Heart left ventricle (tissue), 16 donors: ENCODE data around the gene RAB43. TPM values are rescaled to one million over a fixed set of nuclear protein-coding genes. Genes with fewer than 3 reads are reported as not detected.

Experiments
- ATAC-seq, 4 donors: fragments of 200-7000 bp; cut with Tn5 transposase; one replicate each; pipeline ENCODE4 v1.9.1; 2020 to 2022; ENCODE audit warnings: moderate library complexity in 4 of 4, mild to moderate bottlenecking in 3 of 4, moderate number of reproducible peaks in 1 of 4
- DNase-seq, 5 donors: peaks; one replicate each; pipeline ENCODE4 v3.0.0-alpha.2; 2020
- H3K27ac ChIP-seq, 12 donors: fragments of 200-600 bp; sonication (generic) in 4 of 12; one replicate each; pipeline versions ENCODE4 v1.5.0 to v1.8.0; 2016 to 2022; ENCODE audit warnings: mild to moderate bottlenecking in 2 of 12
- H3K27me3 ChIP-seq, 9 donors: fragments of 200-600 bp; sonication (generic) in 2 of 9; one replicate each; pipeline versions ENCODE4 v1.5.1 to v1.8.0; 2016 to 2022; ENCODE audit warnings: mild to moderate bottlenecking in 3 of 9
- H3K36me3 ChIP-seq, 9 donors: fragments of 200-600 bp; sonication (generic) in 2 of 9; one replicate each; pipeline versions ENCODE4 v1.5.0 to v1.8.0; 2018 to 2022; ENCODE audit warnings: mild to moderate bottlenecking in 2 of 9
- H3K4me1 ChIP-seq, 12 donors: fragments of 200-600 bp; sonication (generic) in 4 of 12; one replicate each; pipeline versions ENCODE4 v1.5.0 to v1.8.0; 2016 to 2022; ENCODE audit warnings: mild to moderate bottlenecking in 3 of 12
- H3K4me3 ChIP-seq, 12 donors: fragments of 200-600 bp; sonication (generic) in 4 of 12; one replicate each; pipeline versions ENCODE4 v1.5.0 to v1.8.0; 2017 to 2022; ENCODE audit warnings: mild to moderate bottlenecking in 9 of 12, moderate library complexity in 4 of 12
- H3K9me3 ChIP-seq, 12 donors: fragments of 200-600 bp; sonication (generic) in 4 of 12; one replicate each; pipeline versions ENCODE4 v1.5.0 to v1.8.0; 2016 to 2022; ENCODE audit warnings: mild to moderate bottlenecking in 1 of 12
- CTCF ChIP-seq, 12 donors: fragments of 200-600 bp; sonication (generic) in 4 of 12; IDR thresholded peaks; one replicate each; pipeline versions ENCODE4 v1.5.0 to v1.8.0; 2018 to 2022; ENCODE audit warnings: antibody characterized with exemption in 12 of 12, mild to moderate bottlenecking in 5 of 12
- POLR2A ChIP-seq, 2 donors: fragments of 450-650 bp; IDR thresholded peaks; one replicate each; pipeline ENCODE4 v1.6.1; 2017; ENCODE audit warnings: antibody characterized with exemption in 2 of 2, mild to moderate bottlenecking in 2 of 2, moderate library complexity in 2 of 2
- WGBS, 4 donors: extraction: QIAGEN DNeasy Blood & Tissue Kit in 2 of 4; methylation state at CpG; one replicate each; pipeline versions ENCODE4 v1.1.5 to v1.1.7; 2013 to 2018; 5-methylcytosine and 5-hydroxymethylcytosine counted together
- intact Hi-C, 10 donors: fragments of 100-400 bp; cut with DNase I; formaldehyde crosslinking; loops; one replicate each; pipeline versions ENCODE4 v1.11.1 to v1.14.2; 2022
- polyA plus RNA-seq, 2 donors: library from polyadenylated mRNA; stranded (reverse); fragments of 200-250 nt; gene quantifications; one replicate each; pipeline ENCODE4 v1.2.3, GENCODE V29; 2013
- total RNA-seq, 9 donors: library from RNA; depleted of rRNA in 2 of 9; stranded (reverse); fragments of >200 nt in 2 of 9; fragmentation: NEBNext Ultra II Directional in 3 of 9; extraction: Animal tissue kit (Norgen Biotek cat#: 25700) in 3 of 9; gene quantifications; one replicate each; pipeline versions ENCODE4 v1.1.0 to v1.2.4, GENCODE V29; 2016 to 2023
- donor health status: ischemic (EF 13 %, LVEDD 7.1; RV severe dilation, severe dysfunction).
- donor health status: healthy with polysubstance abuse.
- donor health status: DM: no; HTN: yes; CAD: no.
- donor health status: DM: no; HTN: no; CAD: no.
- donor health status: ischemic (EF 25% LVEDD 6.9; RV normal size, moderate dysfunction).
- donor health status: ischemic (EF 25% LVEDD 5.7; RV mildly dilated, moderate dysfunction).
- donor health status: healthy.
- donor health status: DM: yes; HTN: yes; CAD: no.
- donor health status: ischemic (EF 35%, LVEDD 5.7; RV mildly dilated, moderate dysfunction).
- donor health status: nonischemic (EF 11% LVEDD 7.7; RV severe dilation, severe dysfunction).
- donor health status: DM: yes; HTN: yes; CAD: no.
- donor health status: PGD.
- donor health status: ischemic (EF 29% LVEDD 5.4; RV normal size, mild dysfunction).
- donor health status: nonischemic (EF 23%, LVEDD 6.1; RV moderate dilation, normal function).

RAB43 gene
- total and polyA plus RNA-seq, 11 donors = 1.3 to 10.3 (median 3.3) TPM

GRCh38 chr3:129120254-129121004, 1.2 kb downstream of the RAB43 start:
- WGBS, 4 donors = 3% methylated on average over 18 of the region's 18 CpGs
- peak; percentile 44 to 77 (median 58) for ATAC-seq
- intact Hi-C loops = loop anchor here in 3 of 10 donors (2.0 to 5.0 kb wide), 3 partner anchors 62 to 68 kb away; partner anchors contain the start of gene CNBP (in 1 of the 3)
- TF ChIP-seq POLR2A (IDR thresholded peaks at IDR 0.05) (peak in 1 of 2 donors; percentile 56), CTCF (IDR thresholded peaks at IDR 0.05) (peak in 6 of 12 donors; percentile 8 to 54 (median 32))
- DNase-seq = peak; percentile 88 to 90 (median 90)
- Histone ChIP-seq H3K27ac (peak overlapping the region; percentile 73 to 97 (median 92)), H3K36me3 (peaks cover 0 to 18% (median 13%) of the 10 kb centered on the region in 9 donors), H3K27me3 (no peaks in the 10 kb centered on the region), H3K9me3 (no peaks in the 10 kb centered on the region), H3K4me1 (peaks cover 10 to 47% (median 30%) of the 10 kb centered on the region in 12 donors), H3K4me3 (peak overlapping the region; percentile 66 to 97 (median 89))

- no peak for ATAC-seq
These were observed 2.1 kb downstream of the RAB43 start for GRCh38 chr3:129119365-129120100.

GRCh38 chr3:129118745-129119144, 2.9 kb downstream of the RAB43 start:
- Histone ChIP-seq H3K27me3 (no peaks in the 10 kb centered on the region), H3K9me3 (no peaks in the 10 kb centered on the region), H3K36me3 (peaks cover 0 to 28% (median 13%) of the 10 kb centered on the region in 9 donors), H3K27ac (peak overlapping the region in 2 of 12 donors; percentile 84 to 96), H3K4me3 (peak overlapping the region in 1 of 12 donors; percentile 93), H3K4me1 (peaks cover 10 to 47% (median 30%) of the 10 kb centered on the region in 12 donors)
- intact Hi-C loops = no loop called here
- WGBS, 4 donors = 83 to 91% (median 85%) methylated on average over 5 of the region's 5 CpGs
- no peak for TF ChIP-seq POLR2A (IDR thresholded peaks at IDR 0.05)
- TF ChIP-seq CTCF (IDR thresholded peaks at IDR 0.05) = no peak
- DNase-seq (no peak), ATAC-seq (no peak)

More at GRCh38 chr3:129119365-129120100, 2.1 kb downstream of the RAB43 start:
- H3K27me3 ChIP-seq = no peaks in the 10 kb centered on the region
- TF ChIP-seq POLR2A (IDR thresholded peaks at IDR 0.05) (no peak), CTCF (IDR thresholded peaks at IDR 0.05) (no peak)
- WGBS, 4 donors = 53 to 59% (median 55%) methylated on average over 12 to 13 of the region's 13 CpGs
- DNase-seq = no peak
- H3K4me3 ChIP-seq = peak overlapping the region in 10 of 12 donors; percentile 66 to 97 (median 89)
- peaks cover 10 to 47% (median 30%) of the 10 kb centered on the region in 12 donors for H3K4me1 ChIP-seq
- H3K36me3 ChIP-seq = peaks cover 0 to 26% (median 13%) of the 10 kb centered on the region in 9 donors
- H3K9me3 ChIP-seq = no peaks in the 10 kb centered on the region
- intact Hi-C loops = loop anchor here in 3 of 10 donors (2.0 to 5.0 kb wide), 3 partner anchors 63 to 67 kb away; partner anchors contain the start of gene CNBP (in 1 of the 3)
- peak overlapping the region in 11 of 12 donors; percentile 82 to 97 (median 93) for H3K27ac ChIP-seq

GRCh38 chr3:129117134-129117533, 4.5 kb downstream of the RAB43 start:
- peaks cover 0 to 41% (median 17%) of the 10 kb centered on the region in 9 donors for H3K36me3 ChIP-seq
- no peaks in the 10 kb centered on the region for H3K9me3 ChIP-seq
- no peaks in the 10 kb centered on the region for H3K27me3 ChIP-seq
- TF ChIP-seq POLR2A (IDR thresholded peaks at IDR 0.05) (no peak), CTCF (IDR thresholded peaks at IDR 0.05) (no peak)
- DNase-seq (no peak), ATAC-seq (no peak)
- H3K4me1 ChIP-seq = peaks cover 10 to 47% (median 30%) of the 10 kb centered on the region in 12 donors
- no peak overlapping the region for H3K4me3 ChIP-seq
- intact Hi-C loops = no loop called here
- H3K27ac ChIP-seq = peak overlapping the region in 3 of 12 donors; percentile 7 to 59 (median 8)
